ENCODE results near the gene SIAE. TPM values are rescaled to one million over a fixed set of nuclear protein-coding genes. Genes with fewer than 3 reads are reported as not detected.

The SIAE gene
- total and polyA plus RNA-seq, 2 of the 8 experiments (the other 6 are each of a cell fraction or from before 2014, with no cell fraction given) = 2.3 to 3.7 TPM

GRCh38 chr11:124673333-124674167 is at the start of gene SIAE, which contains the start of gene SPA17 (continued):
- TF ChIP-seq SUZ12 (IDR thresholded peaks at IDR 0.05; ENCODE audit: low read length) (peak; percentile 46; the same call in 1 of the 2 replicates), PHF8 (conservative IDR thresholded peaks at IDR 0.05; ENCODE audit: low read depth, low read length) (peak; percentile 55; the same call in 1 of the 2 replicates), GABPA (IDR thresholded peaks at IDR 0.05; ENCODE audit: borderline replicate concordance, insufficient read depth, low read length) (no peak), NRF1 (IDR thresholded peaks at IDR 0.05; ENCODE audit: low read depth, low read length) (no peak), SP1 (IDR thresholded peaks at IDR 0.05; ENCODE audit: low read depth, low read length) (peak; percentile 84), SIN3A (conservative IDR thresholded peaks at IDR 0.05 in 1 of 2, IDR thresholded peaks at IDR 0.05 in 1 of 2; ENCODE audit: low read depth in 1 of 2, low read length in 2 of 2) (peak in 1 of 2 experiments; percentile 31; a peak in 1 of 4 replicates), E2F6 (IDR thresholded peaks at IDR 0.05) (peak; percentile 54), POLR2AphosphoS5 (IDR thresholded peaks at IDR 0.05; ENCODE audit: low read depth, low read length) (peak; percentile 70), EP300 (IDR thresholded peaks at IDR 0.05; ENCODE audit: borderline replicate concordance in 1 of 2, low read depth in 2 of 2, low read length in 2 of 2) (peak in 1 of 2 experiments; percentile 82; a peak in 1 of 3 replicates), EZH2 (IDR thresholded peaks at IDR 0.05; ENCODE audit: low read depth, low read length, severe bottlenecking) (peak; percentile 39), TAF7 (optimal IDR thresholded peaks at IDR 0.05; ENCODE audit: borderline replicate concordance, low read depth, low read length) (peak; percentile 34), TAF1 (IDR thresholded peaks at IDR 0.05; ENCODE audit: low read depth, low read length) (peak; percentile 78), EGR1 (IDR thresholded peaks at IDR 0.05; ENCODE audit: borderline replicate concordance, low read depth, low read length) (peak; percentile 35; the same call in 1 of the 2 replicates), TBP (IDR thresholded peaks at IDR 0.05; ENCODE audit: low read depth, low read length) (peak; percentile 73)
